ENCODE data around the gene PLB1.
"Not testable (repeated sequence)": the region's sequence is repeated elsewhere in the genome, so short reads cannot be mapped to it uniquely, and the experiment has no call there.

The PLB1 gene

DNA sequence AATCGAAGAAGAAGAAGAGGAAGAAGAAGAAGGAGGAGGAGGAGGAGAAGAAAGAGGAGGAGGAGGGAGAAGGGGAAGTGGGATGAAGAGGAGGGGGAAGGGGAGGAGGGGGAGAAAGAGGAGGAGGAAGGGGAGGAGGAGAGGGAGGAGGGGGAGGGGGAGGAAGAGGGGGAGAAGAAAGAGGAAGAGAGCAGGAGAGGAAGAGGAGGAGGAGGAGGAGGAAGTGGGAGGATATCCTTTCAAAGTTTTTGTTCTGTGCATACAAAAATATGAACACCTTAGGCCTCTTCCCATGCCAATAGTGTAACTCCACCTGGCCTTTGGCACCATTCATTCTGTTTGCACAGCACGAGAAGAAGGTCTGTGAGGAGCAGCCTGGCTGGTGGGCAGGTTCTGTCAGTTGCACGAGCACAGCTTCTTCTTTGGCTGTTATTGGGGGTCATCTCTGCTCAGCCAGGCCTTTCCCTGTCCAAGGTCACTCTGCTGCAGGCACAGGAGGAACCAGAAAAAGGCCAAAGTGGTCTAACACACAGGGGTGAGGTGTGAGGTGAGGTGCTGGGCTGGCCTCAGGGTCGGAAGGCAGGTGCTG is 25.8 kb upstream of the PLB1 start:
- no peak for DNase-seq (ENCODE audit: low read depth, low spot score)

DNA sequence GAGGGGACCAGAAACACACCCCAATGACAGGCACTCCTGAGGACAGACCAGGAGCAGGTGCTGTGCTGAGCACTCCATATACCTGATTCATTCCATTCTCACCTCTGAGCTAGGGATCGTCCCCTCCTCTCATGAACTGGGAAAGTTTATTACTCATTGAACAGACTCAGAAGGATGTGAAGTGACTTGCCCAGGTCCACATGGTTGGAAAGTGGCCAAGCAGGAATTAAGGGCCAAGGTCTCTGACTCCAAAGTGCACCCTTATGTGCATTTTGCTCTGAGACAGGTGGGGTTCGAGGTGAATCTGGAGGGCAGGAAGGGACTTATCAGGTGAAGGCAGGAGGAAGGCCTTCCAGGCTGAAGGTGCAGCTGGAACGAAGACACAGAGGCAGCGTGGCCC is 25.1 kb upstream of the PLB1 start:
- no peak for DNase-seq (ENCODE audit: low read depth, low spot score)

DNA sequence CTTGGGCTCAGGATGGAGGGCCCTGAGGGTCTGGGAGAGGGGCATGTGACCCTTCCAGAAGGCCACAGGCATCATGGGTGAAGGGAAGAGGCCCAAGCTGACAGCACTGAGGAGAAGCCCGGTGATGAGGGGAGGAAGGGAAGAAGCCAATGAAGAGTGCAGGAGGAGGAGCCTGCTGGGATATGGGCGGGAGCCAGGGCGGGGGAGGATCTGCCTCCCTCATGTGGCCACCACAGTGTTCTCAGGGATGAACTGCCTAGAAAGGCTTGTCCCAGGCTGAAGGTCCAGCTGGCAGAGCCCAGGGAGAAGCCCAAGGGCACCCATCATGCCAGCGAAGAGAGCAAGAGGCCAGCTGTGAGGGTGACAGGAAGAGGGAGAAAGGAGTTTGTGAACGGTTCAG is 24.6 kb upstream of the PLB1 start:
- no peak for DNase-seq (ENCODE audit: low read depth, low spot score)

DNA sequence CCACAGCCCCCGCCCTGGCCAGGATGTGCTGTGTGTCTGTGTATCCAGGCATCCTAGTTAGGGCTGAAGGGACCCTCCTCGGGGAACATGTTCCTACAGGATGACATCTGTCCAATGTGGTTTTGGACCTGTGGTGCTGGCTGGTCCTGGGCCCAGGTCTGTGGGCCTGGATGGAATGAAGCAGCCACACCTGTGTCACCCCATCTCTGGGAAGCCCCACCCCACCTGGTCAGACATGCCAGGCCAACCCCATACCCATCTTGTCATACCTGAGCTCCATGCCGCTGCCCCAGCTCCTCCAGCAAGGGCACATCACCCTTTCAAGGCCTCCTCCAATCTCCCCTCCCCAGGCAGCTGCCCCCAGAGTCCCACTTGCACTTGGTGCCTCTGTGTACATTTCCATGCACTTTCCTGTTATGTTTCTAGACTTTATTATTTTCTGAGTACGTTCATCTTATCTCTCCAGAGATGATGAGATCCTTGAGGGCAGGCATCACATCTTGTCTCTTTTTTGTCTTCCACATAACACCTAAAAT is 24.1 kb upstream of the PLB1 start:
- DNase-seq (ENCODE audit: low read depth, low spot score): no peak

DNA sequence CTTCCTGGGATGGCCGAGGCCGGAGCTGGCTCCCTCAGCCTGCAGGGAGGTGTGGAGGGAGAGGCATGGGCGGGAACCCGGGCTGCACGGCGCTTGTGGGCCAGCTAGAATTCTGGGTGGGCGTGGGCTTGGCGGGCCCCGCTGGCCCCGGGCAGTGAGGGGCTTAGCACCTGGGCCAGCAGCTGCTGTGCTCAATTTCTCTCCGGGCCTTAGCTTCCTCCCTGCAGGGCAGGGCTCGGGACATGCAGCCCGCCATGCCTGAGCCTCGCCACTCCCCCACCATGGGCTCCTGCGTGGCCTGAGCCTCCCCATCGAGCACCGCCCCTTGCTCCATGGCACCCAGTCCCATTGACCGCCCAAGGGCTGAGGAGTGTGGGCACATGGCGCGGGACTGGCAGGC is 23.2 kb upstream of the PLB1 start:
- not testable (repeated sequence) for DNase-seq (ENCODE audit: low read depth, low spot score)

DNA sequence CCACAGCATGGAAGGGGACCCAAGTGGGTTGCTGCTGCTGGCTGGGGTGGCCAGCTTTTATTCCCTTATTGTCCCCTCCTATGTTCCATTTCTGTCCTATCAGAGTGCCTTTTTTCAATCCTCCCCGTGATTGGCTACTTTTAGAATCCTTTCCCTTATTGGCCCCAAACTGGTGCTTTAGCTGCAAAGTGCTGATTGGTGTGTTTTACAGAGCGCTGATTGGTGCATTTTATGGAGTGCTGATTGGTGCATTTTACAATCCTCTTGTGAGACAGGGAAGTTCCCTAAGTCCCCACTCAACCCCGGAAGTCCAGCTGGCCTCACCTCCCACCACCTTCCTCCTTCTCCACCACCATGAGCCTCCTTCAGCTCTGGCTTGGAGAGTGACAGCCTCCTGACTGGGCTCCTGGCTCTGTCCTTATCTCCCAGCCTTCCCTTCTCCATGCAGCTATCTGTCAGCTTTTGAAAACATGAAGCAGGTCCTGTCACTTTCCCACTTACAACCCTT is 20.7 kb upstream of the PLB1 start:
- no peak for DNase-seq (ENCODE audit: low read depth, low spot score)

DNA sequence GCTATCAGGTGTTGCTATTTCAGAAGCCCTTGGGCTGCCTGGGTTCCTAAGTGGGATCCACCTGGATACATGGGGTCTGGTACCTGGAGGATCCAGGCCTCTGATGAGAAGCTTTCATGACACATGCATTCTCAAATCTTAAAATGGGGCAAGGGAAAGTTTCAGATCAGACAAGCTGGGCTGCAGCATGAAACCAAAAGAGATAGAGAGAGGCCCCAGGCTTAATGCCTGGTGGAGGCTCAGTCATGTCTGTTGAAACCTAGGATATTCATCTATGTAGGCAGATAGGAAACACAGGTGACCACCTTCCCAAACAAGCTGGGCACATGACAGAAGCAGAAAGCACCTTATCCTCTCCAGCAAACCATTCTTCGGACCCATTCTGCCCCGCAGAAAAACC is 18.8 kb upstream of the PLB1 start:
- no peak for DNase-seq (ENCODE audit: low read depth, low spot score)

DNA sequence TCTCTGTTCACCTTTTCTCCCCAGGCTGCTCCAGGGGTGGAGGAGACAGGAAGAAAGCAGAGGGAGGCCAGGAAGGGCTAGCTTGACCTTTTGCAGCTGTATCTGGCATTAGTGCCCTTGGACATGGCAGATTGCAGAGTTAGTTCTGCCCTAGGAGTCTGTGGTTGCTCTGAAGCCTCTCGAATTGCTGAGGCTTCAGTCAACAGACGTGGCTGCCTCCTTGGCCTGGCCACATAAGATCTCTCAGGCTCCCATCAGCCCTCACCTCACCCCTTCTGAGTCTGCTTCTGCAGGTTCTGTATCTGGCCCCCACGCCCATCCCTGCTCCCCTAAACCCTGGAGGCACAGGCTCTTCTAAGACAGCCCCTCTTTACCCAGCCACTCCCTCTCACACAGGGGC is 18.2 kb upstream of the PLB1 start:
- no peak for DNase-seq (ENCODE audit: low read depth, low spot score)

DNA sequence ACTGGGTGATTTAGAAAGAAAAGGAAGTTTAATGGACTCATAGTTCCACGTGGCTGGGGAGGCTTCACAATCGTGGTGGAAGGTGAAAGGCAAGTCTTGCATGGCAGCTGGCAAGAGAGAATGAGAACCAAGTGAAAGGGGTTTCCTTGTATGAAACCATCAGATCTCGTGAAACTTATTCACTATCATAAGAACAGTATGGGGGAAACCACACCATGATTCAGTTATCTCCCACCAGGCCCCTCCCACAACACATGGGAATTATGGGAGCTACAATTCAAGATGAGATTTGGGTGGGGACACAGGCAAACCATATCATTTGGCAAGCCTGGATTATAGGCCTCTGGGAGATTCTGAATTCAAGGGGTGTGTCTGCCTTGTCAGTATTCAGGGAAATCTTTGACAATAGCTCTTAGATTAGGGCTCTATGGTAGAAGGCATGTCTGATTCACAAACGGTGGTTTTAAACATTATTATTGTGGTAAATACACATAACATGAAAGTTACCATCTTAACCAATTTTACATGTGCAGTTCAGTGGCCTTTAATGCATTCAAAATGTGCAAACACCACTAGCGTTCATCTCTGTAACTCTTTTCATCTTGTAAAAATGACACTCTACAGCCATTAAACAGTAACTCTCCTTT is 15.3 kb upstream of the PLB1 start:
- no peak for DNase-seq (ENCODE audit: low read depth, low spot score)

DNA sequence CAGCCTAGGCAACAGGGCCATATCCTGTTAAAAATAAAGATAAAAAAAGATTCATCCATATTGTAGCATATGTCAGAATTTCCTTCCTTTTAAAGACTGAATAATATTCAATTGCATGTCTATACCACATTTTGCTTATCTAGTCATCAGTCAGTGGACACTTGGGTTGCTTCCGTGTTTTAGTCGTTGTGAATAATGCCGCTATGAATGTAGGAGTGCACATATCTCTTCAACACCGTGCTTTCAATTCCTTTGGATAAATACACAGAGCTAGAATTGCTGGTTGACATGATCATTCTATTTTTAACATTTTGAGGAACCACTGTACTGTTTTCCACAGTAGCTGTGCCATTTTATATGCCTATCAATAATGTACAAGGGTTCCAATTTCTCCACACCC is 14.0 kb upstream of the PLB1 start:
- DNase-seq (ENCODE audit: low read depth, low spot score): no peak

DNA sequence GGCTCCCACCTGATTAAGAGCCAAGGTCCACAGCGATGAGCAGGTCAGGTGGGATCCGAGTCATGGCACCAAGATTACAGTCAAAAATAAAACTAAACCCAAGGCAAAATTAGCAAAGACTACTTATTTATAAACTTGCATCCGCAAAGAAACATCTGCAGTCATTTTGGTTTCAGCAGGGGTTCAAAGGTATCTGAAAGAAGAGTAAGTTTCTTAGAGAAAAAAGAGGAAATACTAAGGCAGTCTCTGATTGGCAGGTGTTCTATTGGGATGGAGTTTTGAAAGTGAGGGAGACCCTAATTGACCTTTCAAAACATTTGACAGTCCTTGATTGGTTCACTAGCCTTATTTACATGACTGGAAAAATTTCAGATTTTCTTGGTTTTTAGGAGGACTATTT is 11.0 kb upstream of the PLB1 start:
- no peak for DNase-seq (ENCODE audit: low read depth, low spot score)

DNA sequence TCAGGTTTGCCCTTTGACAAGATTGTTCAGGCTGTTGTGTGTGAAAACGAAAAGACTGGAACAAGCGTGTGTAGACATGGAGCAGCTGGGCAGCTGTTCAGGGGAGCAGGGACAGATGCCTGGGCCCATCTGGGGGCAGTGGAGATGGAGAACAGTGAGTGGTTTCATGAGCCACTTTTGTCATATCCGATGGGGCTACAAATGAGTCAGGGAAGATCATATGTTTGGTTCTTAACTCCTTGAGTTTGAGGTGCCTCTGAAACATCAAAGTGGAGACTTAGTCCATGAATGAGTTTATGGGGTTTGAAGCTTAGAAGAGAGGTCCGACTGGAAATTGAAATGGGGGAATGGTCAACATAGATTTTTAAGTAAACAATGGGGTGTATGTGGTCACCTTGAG is 9.3 kb upstream of the PLB1 start:
- no peak for DNase-seq (ENCODE audit: low read depth, low spot score)

DNA sequence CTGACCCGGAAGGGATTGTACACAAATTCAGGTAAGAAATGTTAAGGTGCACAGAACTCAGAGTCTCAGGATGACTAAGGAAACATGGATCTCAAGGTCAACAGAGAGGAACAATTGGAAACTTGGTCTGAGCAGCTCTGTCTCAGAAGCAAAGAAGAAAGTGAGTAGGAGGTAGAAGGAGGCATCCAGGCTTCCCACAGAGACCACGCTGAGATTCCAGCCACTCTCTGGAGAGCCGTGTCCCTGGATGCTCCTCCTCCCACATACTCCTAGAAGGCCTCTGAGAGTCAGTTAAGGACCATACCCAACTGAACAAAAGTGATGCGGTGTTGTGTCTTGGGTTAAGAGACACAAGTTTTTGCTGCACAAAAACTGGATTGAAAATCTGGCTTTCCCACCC is 8.6 kb upstream of the PLB1 start:
- no peak for DNase-seq (ENCODE audit: low read depth, low spot score)

DNA sequence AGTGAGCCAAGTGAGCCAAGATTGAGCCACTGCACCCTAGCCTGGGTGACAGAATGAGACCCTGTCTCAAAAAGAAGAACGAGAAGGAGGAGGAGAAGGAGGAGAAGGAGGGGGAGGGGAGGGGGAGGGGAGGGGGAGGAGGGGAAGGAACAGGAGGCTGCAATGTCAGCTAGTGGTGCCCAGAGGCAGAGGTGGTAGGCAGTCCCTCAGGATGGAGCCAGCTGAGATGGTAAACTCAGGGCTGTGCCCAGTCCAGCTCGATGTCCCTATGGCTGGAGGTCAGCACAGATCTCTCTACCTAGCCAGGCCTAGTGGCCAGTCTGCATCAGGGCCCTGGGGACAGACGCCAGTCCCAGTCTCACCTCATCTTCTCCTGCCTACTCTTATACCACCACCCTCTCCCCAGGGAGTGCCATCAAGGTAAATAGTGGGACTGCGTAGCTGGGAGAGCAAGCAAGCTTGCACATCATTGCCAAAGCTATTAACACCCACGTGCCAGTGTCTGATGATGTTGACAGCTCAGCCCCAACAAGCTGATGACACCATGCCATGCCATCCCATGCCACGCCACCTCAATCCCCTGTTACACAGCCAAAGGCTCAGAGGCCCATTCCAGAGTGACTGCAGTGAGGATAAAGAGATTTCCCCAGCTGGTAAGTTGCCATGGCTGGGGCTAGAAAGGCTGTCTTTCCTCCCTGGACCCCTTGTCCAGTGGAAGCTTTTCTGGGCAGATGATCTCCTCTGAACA is 7.6 kb upstream of the PLB1 start:
- DNase-seq (ENCODE audit: low read depth, low spot score): no peak

DNA sequence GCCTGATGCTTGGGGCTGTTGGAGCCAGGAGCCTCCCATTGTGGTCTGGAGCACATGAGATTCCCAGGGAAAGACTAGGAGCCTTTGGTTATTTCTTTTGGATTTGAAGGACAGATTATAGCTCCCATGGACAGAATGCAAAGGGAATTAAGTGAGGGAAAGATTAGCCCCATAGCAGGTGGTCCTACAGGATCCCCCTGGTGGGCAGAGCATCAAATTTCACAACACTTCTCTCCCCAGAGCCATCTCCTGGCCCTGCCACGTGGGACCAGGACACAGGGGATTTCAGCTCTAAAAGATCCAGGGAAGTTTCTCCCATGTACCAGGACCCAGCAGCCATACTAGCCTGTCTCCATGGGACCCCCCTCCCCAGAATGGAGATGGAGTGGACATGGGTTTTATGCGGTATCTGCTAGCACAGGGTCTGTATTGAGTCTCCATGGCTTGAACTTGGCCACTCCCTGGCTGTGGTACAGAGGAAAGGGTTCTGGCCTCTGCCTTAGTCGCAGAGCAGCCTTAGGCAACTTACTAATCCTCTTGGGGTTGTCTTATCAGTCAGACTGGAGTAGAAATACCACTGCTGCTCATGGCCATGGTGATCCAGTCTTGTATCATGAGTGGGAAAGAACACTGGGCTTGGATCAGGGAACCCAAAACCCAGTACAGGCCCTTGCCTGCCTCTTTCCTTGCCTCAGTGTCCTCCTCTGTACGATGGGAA is 6.8 kb upstream of the PLB1 start:
- no peak for DNase-seq (ENCODE audit: low read depth, low spot score)

DNA sequence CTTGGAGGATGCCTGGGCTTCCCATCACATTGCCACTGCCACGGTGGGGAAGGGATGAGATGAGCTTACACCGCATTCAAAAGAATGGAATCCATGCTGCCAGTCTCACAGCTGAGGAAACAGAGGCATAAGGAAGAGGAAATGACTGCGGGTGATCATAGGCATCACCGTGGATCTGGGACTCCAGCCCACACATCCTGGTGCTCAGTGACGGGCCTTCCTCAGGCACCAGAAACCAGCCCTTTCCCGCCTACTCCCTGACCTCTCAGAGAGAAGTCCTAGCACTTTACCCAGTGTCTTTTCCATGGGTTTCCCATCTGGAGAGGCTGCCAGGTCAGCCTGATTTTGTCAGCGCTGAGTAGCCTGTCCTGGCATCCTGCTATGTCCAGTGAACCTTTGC is 5.3 kb upstream of the PLB1 start:
- DNase-seq (ENCODE audit: low read depth, low spot score): no peak

DNA sequence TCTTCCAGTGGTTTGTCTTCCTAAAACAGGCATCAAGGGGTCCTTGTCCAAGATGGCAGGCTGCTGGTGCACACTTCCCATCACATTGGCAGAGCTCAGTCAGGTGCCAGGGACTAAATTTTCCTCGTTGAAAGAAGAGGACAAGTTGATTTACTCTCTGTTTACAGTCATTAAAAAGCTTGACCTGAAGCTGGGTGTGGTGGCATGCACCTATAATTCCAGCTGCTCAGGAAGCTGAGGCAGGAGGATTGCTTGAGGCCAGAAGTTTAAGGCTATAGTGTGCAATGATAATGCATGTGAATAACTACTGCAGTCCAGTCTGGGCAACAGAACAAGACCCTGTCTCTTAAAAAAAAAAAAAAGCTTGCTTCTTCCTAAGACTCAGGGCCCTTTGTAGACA is 3.6 kb upstream of the PLB1 start:
- DNase-seq (ENCODE audit: low read depth, low spot score): no peak

DNA sequence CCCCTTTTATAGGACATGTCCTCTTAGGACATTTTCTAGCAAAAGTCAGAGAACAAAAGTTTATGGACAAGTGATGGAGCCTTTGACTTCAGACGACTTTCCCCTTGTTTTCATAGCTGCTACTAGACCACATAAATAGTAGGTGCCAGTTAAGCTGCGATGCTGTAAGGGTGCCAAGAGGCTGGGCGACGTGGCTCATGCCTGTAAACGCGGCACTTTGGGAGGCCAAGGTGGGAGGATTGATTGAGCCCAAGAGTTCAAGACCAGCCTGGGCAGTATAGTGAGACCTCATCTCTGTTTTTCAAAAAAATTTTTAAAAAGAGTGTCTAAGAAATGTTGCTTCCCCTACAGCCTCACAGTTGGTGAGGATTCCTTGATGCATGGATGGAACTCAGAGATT is 2.2 kb upstream of the PLB1 start:
- no peak for DNase-seq (ENCODE audit: low read depth, low spot score)

DNA sequence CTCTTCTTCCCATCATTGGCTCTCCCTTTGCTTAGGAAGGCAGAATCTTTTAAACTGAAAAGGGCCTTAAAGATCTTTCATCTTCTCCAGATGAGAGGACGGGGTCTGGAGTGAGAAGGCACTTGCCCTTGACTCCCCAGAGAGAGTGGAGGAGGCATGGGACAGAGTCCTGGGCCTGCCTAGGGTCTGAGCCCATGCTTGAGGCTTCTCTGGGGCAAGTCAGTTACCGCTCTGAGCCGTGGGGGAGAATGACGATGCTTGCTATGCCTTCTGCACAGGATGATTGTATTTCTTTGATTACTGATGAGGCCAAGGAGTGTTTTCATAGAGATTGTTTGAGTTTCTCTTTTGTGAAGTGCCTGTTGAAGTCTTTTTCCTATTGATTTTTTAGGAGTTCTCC is 921 bp downstream of the PLB1 start:
- DNase-seq (ENCODE audit: low read depth, low spot score): no peak

DNA sequence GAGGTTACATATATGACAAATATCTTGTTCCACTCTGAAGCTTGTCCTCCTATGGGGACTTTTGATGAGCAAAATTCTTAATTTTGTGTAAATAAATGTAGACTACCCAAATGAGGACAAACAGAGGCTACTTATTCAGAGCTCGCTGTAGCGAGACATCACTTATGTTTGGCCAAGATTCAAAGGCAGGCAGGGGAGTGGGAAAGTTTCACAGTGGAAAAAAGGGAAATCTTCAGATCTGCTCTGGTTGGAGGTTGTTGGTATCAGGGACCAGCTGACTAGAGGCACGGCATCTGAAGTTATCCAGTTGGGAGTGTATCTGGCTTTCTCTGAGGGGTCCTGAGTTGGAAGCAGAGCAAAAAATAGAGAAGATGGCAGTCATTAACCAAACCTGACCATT is 1.3 kb downstream of the PLB1 start:
- no peak for DNase-seq (ENCODE audit: low read depth, low spot score)

DNA sequence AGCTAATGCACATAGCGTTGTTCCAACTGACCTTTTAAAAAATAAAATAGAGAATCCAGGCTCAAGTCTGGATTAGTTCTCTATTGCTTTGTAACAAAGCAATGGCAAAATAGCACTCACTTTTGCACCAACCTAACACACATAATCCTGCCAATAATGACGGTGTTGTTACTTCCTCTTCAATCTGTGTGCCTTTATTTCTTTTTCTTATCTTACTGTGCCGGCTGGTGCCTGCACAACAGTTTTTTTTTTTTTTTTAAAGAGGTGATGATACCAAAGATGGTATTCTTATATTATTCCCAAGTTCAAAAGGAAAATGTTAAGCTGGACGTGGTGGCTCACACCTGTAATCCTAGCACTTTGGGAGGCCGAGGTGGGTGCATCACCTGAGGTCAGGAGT is 3.4 kb downstream of the PLB1 start:
- no peak for DNase-seq (ENCODE audit: low read depth, low spot score)

DNA sequence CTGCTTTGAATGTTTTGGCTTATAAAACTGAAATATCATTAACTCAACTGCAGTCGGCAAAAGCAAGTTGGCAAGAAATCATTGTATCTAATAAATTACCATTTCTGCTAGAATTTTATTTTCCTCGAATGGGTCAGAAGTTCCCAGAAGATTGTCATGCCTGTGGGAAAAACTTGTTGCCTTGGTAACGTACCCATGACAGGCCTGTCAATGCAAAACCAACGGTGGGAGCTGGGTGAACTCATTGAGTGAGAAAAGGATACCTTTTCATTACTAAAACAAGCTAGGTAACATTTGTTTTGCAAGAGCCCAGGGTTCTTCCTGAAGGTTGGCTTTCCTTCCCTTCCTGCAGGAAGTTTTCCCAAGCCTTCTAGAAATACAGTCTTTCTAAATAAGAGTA is 9.5 kb downstream of the PLB1 start:
- no peak for DNase-seq (ENCODE audit: low read depth, low spot score)
